Lung (tissue), 12 donors: ENCODE measurements around the gene XIST. TPM values are rescaled to one million over a fixed set of nuclear protein-coding genes. Genes with fewer than 3 reads are reported as not detected.

Source experiments
- ATAC-seq: fragments of 200-7000 bp; cut with Tn5 transposase; one replicate; pipeline ENCODE4 v1.9.1; 2020; ENCODE audit warnings: moderate number of reproducible peaks; ENCODE audit not compliant: insufficient read depth, low FRiP score
- DNase-seq, 3 donors: peaks; one replicate each; pipeline ENCODE4 v3.0.0-alpha.2; 2013 to 2017
- H3K27ac ChIP-seq, 2 donors: one replicate each; pipeline ENCODE4 v1.5.1; 2013; ENCODE audit warnings: mild to moderate bottlenecking in 2 of 2, moderate library complexity in 2 of 2, control low read depth in 1 of 2, inconsistent platforms in 1 of 2, low read depth in 1 of 2, low read length in 1 of 2
- H3K27me3 ChIP-seq, 3 donors: one replicate each; pipeline ENCODE4 v1.5.1; 2013; ENCODE audit warnings: low read length in 2 of 3; ENCODE audit not compliant: control insufficient read depth in 3 of 3, insufficient read depth in 3 of 3
- H3K36me3 ChIP-seq, 4 donors: one replicate each; pipeline ENCODE4 v1.5.1; 2013; ENCODE audit warnings: low read length in 4 of 4, mild to moderate bottlenecking in 1 of 4, moderate library complexity in 1 of 4; ENCODE audit not compliant: control insufficient read depth in 4 of 4, insufficient read depth in 4 of 4
- H3K4me1 ChIP-seq, 5 donors: one replicate each; pipeline ENCODE4 v1.5.1; 2013; ENCODE audit warnings: low read length in 5 of 5, mild to moderate bottlenecking in 2 of 5, moderate library complexity in 1 of 5; ENCODE audit not compliant: control insufficient read depth in 5 of 5, insufficient read depth in 5 of 5
- H3K4me3 ChIP-seq: one replicate; pipeline ENCODE4 v1.5.1; 2013; ENCODE audit warnings: mild to moderate bottlenecking, control low read depth, moderate library complexity
- H3K9ac ChIP-seq, 2 donors: one replicate each; pipeline ENCODE4 v1.5.1; 2013; ENCODE audit warnings: low read length in 2 of 2, control low read depth in 1 of 2; ENCODE audit not compliant: insufficient read depth in 1 of 2
- H3K9me3 ChIP-seq, 4 donors: one replicate each; pipeline ENCODE4 v1.5.1; 2013; ENCODE audit warnings: low read length in 3 of 4, mild to moderate bottlenecking in 1 of 4, moderate library complexity in 1 of 4; ENCODE audit not compliant: control insufficient read depth in 4 of 4, insufficient read depth in 3 of 4
- CTCF ChIP-seq: IDR thresholded peaks from 2 replicates; pipeline ENCODE4 v1.5.1; 2012; ENCODE audit warnings: mild to moderate bottlenecking; ENCODE audit errors: control extremely low read depth, extremely low read depth
- WGBS, 2 donors: extraction: QIAGEN DNeasy Blood & Tissue Kit; methylation state at CpG; one replicate each; pipeline ENCODE4 v1.1.7; 2013; 5-methylcytosine and 5-hydroxymethylcytosine counted together
- polyA plus RNA-seq, 2 donors: library from polyadenylated mRNA; stranded (reverse); fragments of 200-250 nt; gene quantifications; one replicate each; pipeline ENCODE4 v1.2.1, GENCODE V29; 2013
- total RNA-seq, 2 donors: library from RNA; depleted of rRNA in 1 of 2; stranded (reverse); fragments of >200 nt in 1 of 2; gene quantifications; one replicate each; pipeline ENCODE4 v1.2.1, GENCODE V29; 2014 to 2021
- donor health status: control.
- donor health status: control.
- donor health status: Bipolar disorder and iron deficiency.
- donor health status: healthy.
- donor health status: DM: yes; HTN: yes; CAD: no.

Gene XIST
- total and polyA plus RNA-seq, 4 donors: 0.05 to 615 (median 230) TPM

- TF ChIP-seq CTCF: no peak
These were observed 4.5 kb downstream of the XIST start for GRCh38 chrX:73847991-73848390.

GRCh38 chrX:73847100-73847499 lies 5.4 kb downstream of the XIST start:
- no peaks in the 10 kb centered on the region for H3K27me3 ChIP-seq
- H3K4me1 ChIP-seq: peaks cover 0 to 30% (median 5%) of the 10 kb centered on the region in 5 donors
- H3K9me3 ChIP-seq: no peaks in the 10 kb centered on the region
- peaks cover 0 to 3% (median 0%) of the 10 kb centered on the region in 4 donors for H3K36me3 ChIP-seq
- no peak overlapping the region for H3K27ac ChIP-seq
- WGBS, 2 donors: 93 to 100% methylated on average over 2 of the region's 2 CpGs
- H3K9ac ChIP-seq: no peak overlapping the region
- TF ChIP-seq CTCF: no peak
- no peak overlapping the region for H3K4me3 ChIP-seq
- ATAC-seq (no peak), DNase-seq (no peak)

More at GRCh38 chrX:73847991-73848390, 4.5 kb downstream of the XIST start:
- Histone ChIP-seq H3K4me1 (peaks cover 0 to 23% (median 5%) of the 10 kb centered on the region in 5 donors), H3K27ac (no peak overlapping the region), H3K9ac (no peak overlapping the region), H3K27me3 (no peaks in the 10 kb centered on the region), H3K36me3 (peaks cover 0 to 3% (median 0%) of the 10 kb centered on the region in 4 donors), H3K4me3 (no peak overlapping the region), H3K9me3 (no peaks in the 10 kb centered on the region)
- ATAC-seq: no peak
- no peak for DNase-seq
- WGBS, 2 donors: 100% methylated on average over 1 of the region's 1 CpG

- H3K36me3 ChIP-seq: peaks cover 0 to 3% (median 0%) of the 10 kb centered on the region in 4 donors
- no peaks in the 10 kb centered on the region for H3K9me3 ChIP-seq
- ATAC-seq (no peak), DNase-seq (no peak)
- peaks cover 0 to 31% (median 5%) of the 10 kb centered on the region in 5 donors for H3K4me1 ChIP-seq
- no peak overlapping the region for H3K9ac ChIP-seq
- no peak overlapping the region for H3K27ac ChIP-seq
- H3K4me3 ChIP-seq: no peak overlapping the region
- no peaks in the 10 kb centered on the region for H3K27me3 ChIP-seq
- 85 to 90% methylated on average over 4 of the region's 4 CpGs for WGBS, 2 donors
- TF ChIP-seq CTCF: no peak
These were observed 9.8 kb downstream of the XIST start for GRCh38 chrX:73842541-73843234.
